Fibroblast of lung (primary cell): ENCODE measurements around the gene MMADHC. TPM values are rescaled to one million over a fixed set of nuclear protein-coding genes. Genes with fewer than 3 reads are reported as not detected.

Experiments used
- DNase-seq, 2 donors: peaks; one replicate each; pipeline versions ENCODE4 v3.0.0 to v3.0.0-alpha.2; 2010; ENCODE audit warnings: low read depth in 2 of 2
- H2AFZ ChIP-seq: 2 replicates; pipeline ENCODE4 v1.5.1; 2012; ENCODE audit warnings: low read length, control low read depth, inconsistent platforms
- H3K27ac ChIP-seq: 2 replicates; pipeline ENCODE4 v1.5.1; 2011; ENCODE audit warnings: low read length, control low read depth; ENCODE audit not compliant: insufficient read depth
- H3K27me3 ChIP-seq: 2 replicates; pipeline ENCODE4 v1.5.1; 2011; ENCODE audit warnings: mild to moderate bottlenecking, low read length; ENCODE audit not compliant: control insufficient read depth, insufficient read depth
- H3K36me3 ChIP-seq: 2 replicates; pipeline ENCODE4 v1.5.1; 2011; ENCODE audit warnings: low read length; ENCODE audit not compliant: control insufficient read depth, insufficient read depth
- H3K4me1 ChIP-seq: 2 replicates; pipeline ENCODE4 v1.5.1; 2011; ENCODE audit warnings: low read length; ENCODE audit not compliant: control insufficient read depth, insufficient read depth; ENCODE audit errors: extremely low read depth
- H3K4me2 ChIP-seq: 2 replicates; pipeline ENCODE4 v1.5.1; 2011; ENCODE audit warnings: low read length, control low read depth; ENCODE audit not compliant: insufficient read depth; ENCODE audit errors: extremely low read depth
- H3K4me3 ChIP-seq, 4 experiments: fragments of 200-600 bp in 1 of 4; sonication (generic) in 1 of 4; replicated peaks in 1 of 4; 2 replicates each; pipeline ENCODE4 v1.5.1; 2011 to 2016; ENCODE audit warnings: low read length in 4 of 4, low read depth in 3 of 4, mild to moderate bottlenecking in 3 of 4, control low read depth in 2 of 4, inconsistent platforms in 1 of 4, mixed read lengths in 1 of 4; ENCODE audit not compliant: insufficient read depth in 1 of 4; ENCODE audit errors: control extremely low read depth in 1 of 4
- H3K79me2 ChIP-seq: 2 replicates; pipeline ENCODE4 v1.5.1; 2012; ENCODE audit warnings: mild to moderate bottlenecking, low read length, inconsistent platforms; ENCODE audit not compliant: control insufficient read depth, insufficient read depth
- H3K9ac ChIP-seq: 2 replicates; pipeline ENCODE4 v1.5.1; 2011; ENCODE audit warnings: mild to moderate bottlenecking, low read length, control low read depth; ENCODE audit not compliant: insufficient read depth
- H3K9me3 ChIP-seq: 2 replicates; pipeline ENCODE4 v1.5.1; 2012; ENCODE audit warnings: low read depth, low read length; ENCODE audit not compliant: control insufficient read depth, insufficient read depth
- H4K20me1 ChIP-seq: 2 replicates; pipeline ENCODE4 v1.5.1; 2011; ENCODE audit warnings: low read length; ENCODE audit not compliant: control insufficient read depth, insufficient read depth; ENCODE audit errors: extremely low read depth
- EZH2 ChIP-seq: IDR thresholded peaks from 2 replicates; pipeline ENCODE4 v1.5.1; 2012; ENCODE audit warnings: low read length, control low read depth, mild to moderate bottlenecking; ENCODE audit errors: missing control alignments
- polyA plus RNA-seq, 2 donors: library from polyadenylated mRNA; depleted of rRNA in 1 of 2; stranded (reverse) in 1 of 2; unstranded in 1 of 2; fragments of >200 nt; gene quantifications; 2 replicates each; pipeline ENCODE4 v1.2.1, GENCODE V29; 2011 to 2012; ENCODE audit warnings: missing spikeins in 1 of 2
- total RNA-seq: library from RNA; depleted of rRNA; stranded (reverse); fragments of >200 nt; gene quantifications from 2 replicates; pipeline ENCODE4 v1.2.1, GENCODE V29; 2014
- TF ChIP-seq, protein P1 (sequence below), 2 donors: IDR thresholded peaks in 1 of 2; conservative IDR thresholded peaks in 1 of 2; 1 replicate in 1 of 2; 2 replicates in 1 of 2; pipeline ENCODE4 v1.5.1; 2011 to 2012; ENCODE audit warnings: low read length in 2 of 2, control low read depth in 1 of 2, inconsistent platforms in 1 of 2, low read depth in 1 of 2, mild to moderate bottlenecking in 1 of 2

Gene MMADHC
- total and polyA plus RNA-seq, 2 donors (not counting 1 experiment from before 2014, with no cell fraction given) = 156 to 173 TPM

DNA sequence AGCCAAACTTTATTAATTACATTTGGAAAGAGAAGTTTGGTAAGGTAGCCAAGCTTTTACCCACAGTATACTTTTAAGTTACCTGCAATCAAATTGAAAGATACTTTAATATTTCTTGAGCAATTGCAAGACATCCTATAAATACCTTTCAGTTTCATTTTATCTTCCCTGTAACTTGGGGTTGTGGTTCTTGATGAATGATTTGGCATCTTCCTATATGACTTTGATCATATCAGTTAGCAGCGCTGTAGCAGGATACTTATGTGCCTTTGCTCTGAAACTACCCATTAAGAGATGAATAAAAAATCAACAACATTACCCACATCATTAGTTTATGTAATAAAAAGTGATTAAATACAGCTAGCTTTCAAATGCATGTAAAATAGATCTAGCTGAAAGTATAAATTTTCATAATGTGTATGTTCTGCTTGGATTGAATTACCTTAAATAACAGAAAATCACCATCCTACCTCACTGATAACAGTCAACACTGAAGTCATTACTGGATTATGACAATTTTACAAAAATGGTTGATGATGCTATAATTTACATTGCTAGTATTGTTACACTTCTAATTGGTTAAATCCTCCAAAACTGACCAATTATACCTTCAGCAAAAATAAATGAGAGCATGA lies 50.4 kb downstream of the MMADHC start:
- H4K20me1 ChIP-seq = no peaks in the 10 kb centered on the region
- TF ChIP-seq, protein P1, sequence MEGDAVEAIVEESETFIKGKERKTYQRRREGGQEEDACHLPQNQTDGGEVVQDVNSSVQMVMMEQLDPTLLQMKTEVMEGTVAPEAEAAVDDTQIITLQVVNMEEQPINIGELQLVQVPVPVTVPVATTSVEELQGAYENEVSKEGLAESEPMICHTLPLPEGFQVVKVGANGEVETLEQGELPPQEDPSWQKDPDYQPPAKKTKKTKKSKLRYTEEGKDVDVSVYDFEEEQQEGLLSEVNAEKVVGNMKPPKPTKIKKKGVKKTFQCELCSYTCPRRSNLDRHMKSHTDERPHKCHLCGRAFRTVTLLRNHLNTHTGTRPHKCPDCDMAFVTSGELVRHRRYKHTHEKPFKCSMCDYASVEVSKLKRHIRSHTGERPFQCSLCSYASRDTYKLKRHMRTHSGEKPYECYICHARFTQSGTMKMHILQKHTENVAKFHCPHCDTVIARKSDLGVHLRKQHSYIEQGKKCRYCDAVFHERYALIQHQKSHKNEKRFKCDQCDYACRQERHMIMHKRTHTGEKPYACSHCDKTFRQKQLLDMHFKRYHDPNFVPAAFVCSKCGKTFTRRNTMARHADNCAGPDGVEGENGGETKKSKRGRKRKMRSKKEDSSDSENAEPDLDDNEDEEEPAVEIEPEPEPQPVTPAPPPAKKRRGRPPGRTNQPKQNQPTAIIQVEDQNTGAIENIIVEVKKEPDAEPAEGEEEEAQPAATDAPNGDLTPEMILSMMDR (conservative IDR thresholded peaks at IDR 0.05 in 1 of 2, IDR thresholded peaks at IDR 0.05 in 1 of 2; ENCODE audit: low read depth in 1 of 2, low read length in 2 of 2) = no peak
- no peak for TF ChIP-seq EZH2
- no peaks in the 10 kb centered on the region for H3K9me3 ChIP-seq
- no peak overlapping the region for H3K4me2 ChIP-seq
- no peak overlapping the region for H3K4me3 ChIP-seq
- H3K27ac ChIP-seq = no peak overlapping the region
- DNase-seq = no peak
- no peak overlapping the region for H2AFZ ChIP-seq
- H3K27me3 ChIP-seq = no peaks in the 10 kb centered on the region
- no peaks in the 10 kb centered on the region for H3K36me3 ChIP-seq
- no peaks in the 10 kb centered on the region for H3K4me1 ChIP-seq
- no peaks in the 10 kb centered on the region for H3K79me2 ChIP-seq
- H3K9ac ChIP-seq = no peak overlapping the region

- H2AFZ ChIP-seq = no peak overlapping the region
- no peak overlapping the region for H3K4me2 ChIP-seq
- H3K79me2 ChIP-seq = no peaks in the 10 kb centered on the region
- H4K20me1 ChIP-seq = no peaks in the 10 kb centered on the region
- H3K9ac ChIP-seq = no peak overlapping the region
- TF ChIP-seq, protein P1 (conservative IDR thresholded peaks at IDR 0.05 in 1 of 2, IDR thresholded peaks at IDR 0.05 in 1 of 2; ENCODE audit: low read depth in 1 of 2, low read length in 2 of 2) = no peak
- TF ChIP-seq EZH2 = no peak
- H3K27ac ChIP-seq = no peak overlapping the region
- no peaks in the 10 kb centered on the region for H3K36me3 ChIP-seq
- DNase-seq = no peak
- H3K27me3 ChIP-seq = no peaks in the 10 kb centered on the region
- no peak overlapping the region for H3K4me3 ChIP-seq
- H3K4me1 ChIP-seq = no peaks in the 10 kb centered on the region
- no peaks in the 10 kb centered on the region for H3K9me3 ChIP-seq
Observed at GRCh38 chr2:149536649-149537048, 50.9 kb downstream of the MMADHC start.

DNA sequence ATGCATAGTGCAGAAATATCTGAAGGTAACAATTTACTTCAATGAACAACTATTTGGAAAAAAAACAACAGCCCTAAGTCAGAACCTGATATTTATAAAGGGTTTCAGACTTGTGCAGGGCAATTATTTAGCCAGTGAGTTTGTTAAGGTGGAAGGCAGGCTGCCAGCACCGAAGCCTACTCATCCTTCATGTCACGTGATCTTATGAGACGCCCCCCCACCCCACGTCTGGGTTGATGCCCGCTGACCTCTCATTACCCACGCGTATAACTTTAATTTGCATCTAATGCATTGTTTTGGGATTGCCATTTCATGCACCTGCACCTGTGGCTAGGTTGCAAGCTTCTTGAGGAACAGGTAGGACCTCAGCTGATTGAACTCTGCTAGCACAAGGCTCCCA lies 52.9 kb downstream of the MMADHC start:
- H3K27ac ChIP-seq = no peak overlapping the region
- H4K20me1 ChIP-seq = no peaks in the 10 kb centered on the region
- H3K9ac ChIP-seq = no peak overlapping the region
- H3K4me1 ChIP-seq = no peaks in the 10 kb centered on the region
- TF ChIP-seq, protein P1 (conservative IDR thresholded peaks at IDR 0.05 in 1 of 2, IDR thresholded peaks at IDR 0.05 in 1 of 2; ENCODE audit: low read depth in 1 of 2, low read length in 2 of 2) = no peak
- TF ChIP-seq EZH2 = no peak
- no peak overlapping the region for H2AFZ ChIP-seq
- H3K4me2 ChIP-seq = no peak overlapping the region
- no peaks in the 10 kb centered on the region for H3K79me2 ChIP-seq
- no peaks in the 10 kb centered on the region for H3K27me3 ChIP-seq
- no peak overlapping the region for H3K4me3 ChIP-seq
- DNase-seq = no peak
- H3K9me3 ChIP-seq = no peaks in the 10 kb centered on the region
- H3K36me3 ChIP-seq = no peaks in the 10 kb centered on the region
